Thyroid gland (tissue), 4 donors: Measurements from ENCODE around the gene PAMR1.

ENCODE experiments used
- CTCF ChIP-seq, 6 experiments: fragments of 200-600 bp in 3 of 6; fragments of 450-650 bp in 3 of 6; sonication (generic) in 3 of 6; IDR thresholded peaks; one replicate each; pipeline ENCODE4 v1.5.1; 2016 to 2019; ENCODE audit warnings: antibody characterized with exemption in 6 of 6, mild to moderate bottlenecking in 2 of 6, inconsistent platforms in 1 of 6, moderate library complexity in 1 of 6
- POLR2A ChIP-seq, 2 donors: fragments of 450-650 bp; IDR thresholded peaks; one replicate each; pipeline ENCODE4 v1.6.1; 2017; ENCODE audit warnings: antibody characterized with exemption in 2 of 2, mild to moderate bottlenecking in 2 of 2, moderate library complexity in 1 of 2

DNA sequence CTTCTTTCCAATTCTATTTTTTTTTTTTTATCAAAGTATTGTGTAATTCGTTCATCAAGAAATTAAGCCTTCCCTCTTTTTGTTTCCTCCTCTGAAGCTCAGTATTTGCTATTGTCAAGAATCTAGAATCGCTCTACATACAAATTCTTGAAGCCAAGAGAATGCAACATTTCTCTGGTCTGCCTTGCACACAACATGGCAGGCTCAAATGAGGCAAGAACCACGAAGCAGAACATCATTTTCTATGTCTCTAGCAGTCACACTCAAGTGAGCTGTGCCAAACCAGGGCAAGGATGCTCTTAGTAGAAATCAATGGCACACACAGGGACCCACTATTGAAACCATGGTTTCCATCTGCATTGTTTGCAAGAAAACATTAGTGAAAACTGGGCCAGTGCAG is 59.4 kb downstream of the PAMR1 start:
- TF ChIP-seq CTCF (IDR thresholded peaks at IDR 0.05) = no peak
- no peak for TF ChIP-seq POLR2A (IDR thresholded peaks at IDR 0.05)
